Germinal center (tissue), 1 donor: ENCODE results near the gene MAX.

ENCODE experiments used
- DNase-seq: peaks from one replicate; pipeline ENCODE4 v3.0.0; 2012; ENCODE audit warnings: mixed read lengths, low spot score

MAX gene

GRCh38 chr14:65072937-65073336 is 29.4 kb downstream of the MAX start:
- DNase-seq, result no peak

GRCh38 chr14:65072256-65072655 is 30.1 kb downstream of the MAX start:
- no peak for DNase-seq

- no peak for DNase-seq
Measured at GRCh38 chr14:65071544-65071943, 30.8 kb downstream of the MAX start.

- DNase-seq, result no peak
Measured at GRCh38 chr14:65070471-65070976, 31.8 kb downstream of the MAX start.

- no peak for DNase-seq
Measured at GRCh38 chr14:65069874-65070413, 32.4 kb downstream of the MAX start.

GRCh38 chr14:65065719-65066118 is 36.6 kb downstream of the MAX start:
- DNase-seq, result no peak

- no peak for DNase-seq
Measured at GRCh38 chr14:65062096-65063075, 39.9 kb downstream of the MAX start.

- DNase-seq, result no peak
Measured at GRCh38 chr14:65057695-65058094, 44.6 kb downstream of the MAX start.

DNA sequence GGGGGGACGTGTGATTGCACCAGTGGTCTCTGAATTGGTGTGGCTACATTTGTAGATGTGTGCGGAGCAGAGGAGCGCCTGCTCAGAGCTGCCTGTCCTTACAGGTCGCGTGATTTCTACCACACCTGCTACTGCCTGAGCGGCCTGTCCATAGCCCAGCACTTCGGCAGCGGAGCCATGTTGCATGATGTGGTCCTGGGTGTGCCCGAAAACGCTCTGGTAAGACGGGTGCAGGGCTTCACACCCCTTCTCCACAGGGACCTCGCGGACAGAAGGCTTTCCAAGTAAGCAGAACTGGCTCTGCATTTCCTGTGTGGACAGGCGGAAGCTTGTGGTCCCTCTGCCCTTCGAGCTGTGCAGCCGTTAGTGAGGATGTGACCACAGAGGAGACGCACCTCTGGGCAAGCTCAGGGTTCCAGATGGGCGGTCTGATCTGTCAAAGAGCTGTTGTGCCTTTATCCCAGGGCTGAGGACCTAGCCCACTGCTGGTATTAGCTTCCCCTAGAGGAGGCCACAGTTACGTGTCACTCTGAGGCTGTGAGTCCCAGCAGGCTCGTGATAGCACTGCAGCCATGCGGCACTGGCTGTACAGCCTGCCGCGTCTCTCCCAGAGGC is 47.7 kb downstream of the MAX start:
- no peak for DNase-seq

- DNase-seq, result no peak
Measured at GRCh38 chr14:65053466-65053865, 48.9 kb downstream of the MAX start.

- DNase-seq, result no peak
Measured at GRCh38 chr14:65052832-65053231, 49.5 kb downstream of the MAX start.

DNA sequence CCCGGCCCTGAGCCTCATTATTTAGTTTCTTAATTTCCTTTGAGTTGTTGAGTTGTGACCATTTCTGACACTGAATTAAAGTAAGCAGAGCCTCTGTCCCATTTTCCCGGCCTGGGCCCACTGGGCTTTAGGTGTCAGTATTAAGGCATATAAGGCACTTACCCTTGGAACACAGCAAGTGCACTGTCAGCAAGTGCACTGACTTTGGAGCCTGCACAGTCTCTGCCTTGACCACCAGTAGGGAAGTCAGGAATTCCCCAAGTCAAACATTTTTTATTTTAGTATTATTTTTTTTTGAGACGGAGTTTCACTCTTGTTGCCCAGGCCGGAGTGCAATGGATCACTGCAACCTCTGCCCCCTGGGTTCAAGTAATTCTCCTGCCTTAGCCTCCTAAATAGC is 56.6 kb downstream of the MAX start:
- no peak for DNase-seq

- DNase-seq, result no peak
Measured at GRCh38 chr14:65045006-65045405, 57.3 kb downstream of the MAX start.

GRCh38 chr14:65044596-65044959 is 57.7 kb downstream of the MAX start:
- DNase-seq, result no peak

GRCh38 chr14:65043893-65044595 is 58.3 kb downstream of the MAX start:
- DNase-seq, result no peak

- DNase-seq, result peak; percentile 52
Measured at GRCh38 chr14:65042731-65043372, 59.5 kb downstream of the MAX start.

- DNase-seq, result no peak
Measured at GRCh38 chr14:65042296-65042695, 60.0 kb downstream of the MAX start.

GRCh38 chr14:65041434-65041915 is 60.8 kb downstream of the MAX start:
- no peak for DNase-seq

DNA sequence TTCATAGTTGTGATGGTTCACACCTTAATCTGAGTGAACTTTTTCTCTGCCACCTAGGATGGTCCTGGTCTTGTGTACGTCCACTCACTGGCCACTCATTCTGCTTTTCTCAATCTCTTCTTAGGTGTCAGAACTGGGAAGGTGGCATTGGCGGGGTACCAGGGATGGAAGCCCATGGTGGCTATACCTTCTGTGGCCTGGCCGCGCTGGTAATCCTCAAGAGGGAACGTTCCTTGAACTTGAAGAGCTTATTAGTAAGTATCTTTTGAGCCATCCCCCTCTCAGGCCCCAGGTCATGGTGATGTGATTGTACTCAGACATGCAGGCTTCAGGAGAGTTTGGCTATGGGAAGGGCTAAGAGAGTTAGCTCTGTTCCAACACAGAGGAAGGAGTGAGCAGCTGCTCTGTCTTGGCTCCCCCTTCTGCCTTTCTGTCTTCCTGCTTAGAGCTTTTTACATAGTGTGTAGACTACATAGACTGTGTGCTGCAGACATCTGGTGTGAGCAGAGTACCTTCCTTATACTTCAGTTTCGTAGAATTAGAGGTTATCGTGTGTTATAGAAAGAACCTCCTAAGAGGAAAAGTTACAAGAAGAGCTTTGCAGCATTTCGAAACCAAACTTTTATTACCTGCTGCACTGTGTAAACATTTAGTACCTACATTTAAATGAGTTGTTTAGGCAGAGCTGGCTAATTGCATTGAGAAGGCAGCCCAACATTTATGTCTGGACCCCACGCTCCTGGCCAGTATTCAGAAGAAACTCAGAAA is 61.5 kb downstream of the MAX start:
- no peak for DNase-seq

DNA sequence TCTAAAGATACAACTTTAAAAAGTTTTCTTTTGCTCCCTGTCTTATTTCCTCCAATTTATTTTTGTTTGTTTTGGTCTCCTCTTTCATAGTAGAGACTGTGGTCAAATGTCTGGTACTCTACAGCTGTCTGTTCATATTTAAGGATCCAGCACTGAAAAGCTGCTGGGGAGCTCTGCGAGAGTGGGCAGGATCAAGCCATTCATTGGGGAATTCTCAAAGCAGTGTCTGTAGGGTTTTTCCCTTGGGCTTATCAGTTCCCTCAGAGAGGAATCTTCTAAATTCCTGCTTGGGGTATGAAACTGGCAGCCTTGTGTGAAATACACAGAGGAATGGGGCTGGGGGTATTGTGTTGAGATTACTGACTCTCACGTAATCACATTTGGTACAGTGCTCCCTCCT is 63.4 kb downstream of the MAX start:
- no peak for DNase-seq

GRCh38 chr14:65035049-65035448 is 67.3 kb downstream of the MAX start:
- DNase-seq, result no peak
